ENCODE data around the gene PPP3CB. TPM values are rescaled to one million over a fixed set of nuclear protein-coding genes. Genes with fewer than 3 reads are reported as not detected.
"Not testable (repeated sequence)": the region's sequence is repeated elsewhere in the genome, so short reads cannot be mapped to it uniquely, and the experiment has no call there.

The PPP3CB gene
- total RNA-seq, 1 donor from 2014 or later = 47.3 TPM

- intact Hi-C loops (cut with micrococcal nuclease) = no loop called here
These were observed 72.5 kb downstream of the PPP3CB start for GRCh38 chr10:73423309-73423708.

DNA sequence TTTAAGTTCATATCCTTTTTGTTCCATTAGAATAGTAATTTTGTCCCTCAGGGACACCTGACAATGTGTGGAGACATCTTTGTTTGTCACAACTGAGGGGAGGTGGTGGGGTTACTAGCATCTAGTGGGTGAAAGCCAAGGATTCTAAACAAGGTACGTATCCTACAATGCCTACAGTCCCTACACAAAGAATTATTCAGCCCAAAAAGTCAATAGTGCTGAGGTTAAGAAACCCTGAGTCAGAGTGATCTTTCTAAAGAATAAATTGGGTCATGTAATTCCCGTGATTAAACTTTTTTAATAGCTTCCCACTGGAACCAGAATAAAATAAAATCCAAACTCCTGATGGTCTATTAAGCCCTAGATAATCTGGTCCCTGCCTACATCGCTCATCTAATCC lies 79.3 kb downstream of the PPP3CB start:
- intact Hi-C loops (cut with micrococcal nuclease) = no loop called here

- intact Hi-C loops (cut with micrococcal nuclease) = loop anchor here (1.0 to 5.0 kb wide), 4 partner anchors 52 to 213 kb away; no protein-coding TSS in a partner anchor
These were observed 81.4 kb downstream of the PPP3CB start for GRCh38 chr10:73414230-73414945.

DNA sequence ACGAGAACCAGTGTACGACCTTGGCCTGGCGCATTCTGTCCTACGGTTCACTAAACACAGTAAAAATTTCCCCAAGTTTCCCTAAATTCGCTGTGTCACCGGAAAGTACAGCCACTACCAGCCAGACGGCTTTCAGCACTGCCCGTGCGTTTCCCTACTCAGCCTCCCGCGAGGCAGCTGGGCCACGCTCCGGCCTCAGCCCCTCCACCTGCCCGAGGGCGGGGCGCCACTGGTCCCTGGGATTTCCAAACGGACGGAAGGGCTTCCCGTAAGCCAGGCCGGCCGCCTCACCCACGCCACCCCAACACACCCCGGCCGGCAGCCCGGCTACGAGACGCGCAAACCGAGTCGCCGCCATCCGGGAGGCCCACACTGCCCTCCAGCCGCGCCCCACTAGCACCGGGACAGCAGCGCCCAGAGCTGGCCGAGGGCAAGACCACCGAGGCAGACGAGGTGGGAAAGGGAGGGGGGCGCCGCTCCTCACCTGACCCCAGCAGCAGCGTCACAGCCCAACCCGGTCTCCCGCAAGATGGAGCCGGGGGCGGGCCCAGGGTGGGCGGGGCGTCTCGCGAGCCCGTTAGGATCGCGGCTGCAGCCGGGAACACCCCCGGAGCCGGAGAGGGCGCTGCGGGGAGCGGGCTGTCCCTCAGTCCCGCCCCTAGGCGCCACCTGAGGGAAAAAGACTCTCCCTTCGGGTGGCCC lies 82.1 kb downstream of the PPP3CB start, which contains the start of gene ANXA7:
Gene ANXA7, minus strand, starts transcription at position 531 of the 702 bp plus-strand sequence. CDS start 13,202 bp downstream, outside the sequence.
- intact Hi-C loops (cut with micrococcal nuclease) = loop anchor here (1.0 to 5.0 kb wide), 5 partner anchors 51 to 214 kb away; no protein-coding TSS in a partner anchor

GRCh38 chr10:73413108-73413527 lies 82.7 kb downstream of the PPP3CB start:
- intact Hi-C loops (cut with micrococcal nuclease) = loop anchor here (1.0 to 5.0 kb wide), 3 partner anchors 69 to 214 kb away; no protein-coding TSS in a partner anchor

DNA sequence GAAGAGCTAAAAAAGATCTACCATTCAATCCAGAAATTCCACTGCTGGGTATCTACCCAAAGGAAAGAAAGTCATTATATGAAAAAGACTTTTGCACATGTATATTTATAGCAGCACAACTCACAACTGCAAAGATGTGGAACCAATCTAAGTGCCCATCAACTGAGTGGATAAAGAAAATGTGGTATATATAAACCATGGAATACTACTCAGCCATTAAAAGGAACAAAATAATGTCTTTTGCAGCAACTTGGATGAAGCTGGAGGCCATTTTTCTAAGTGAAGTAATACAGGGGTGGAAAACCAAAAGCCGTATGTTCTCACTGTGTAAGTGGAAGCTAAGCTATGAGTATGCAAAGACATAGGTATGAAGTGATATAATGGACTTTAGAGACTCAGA lies 84.9 kb downstream of the PPP3CB start:
- intact Hi-C loops (cut with micrococcal nuclease) = loop anchor here (5.0 kb wide), 2 partner anchors 71 to 216 kb away; no protein-coding TSS in a partner anchor

DNA sequence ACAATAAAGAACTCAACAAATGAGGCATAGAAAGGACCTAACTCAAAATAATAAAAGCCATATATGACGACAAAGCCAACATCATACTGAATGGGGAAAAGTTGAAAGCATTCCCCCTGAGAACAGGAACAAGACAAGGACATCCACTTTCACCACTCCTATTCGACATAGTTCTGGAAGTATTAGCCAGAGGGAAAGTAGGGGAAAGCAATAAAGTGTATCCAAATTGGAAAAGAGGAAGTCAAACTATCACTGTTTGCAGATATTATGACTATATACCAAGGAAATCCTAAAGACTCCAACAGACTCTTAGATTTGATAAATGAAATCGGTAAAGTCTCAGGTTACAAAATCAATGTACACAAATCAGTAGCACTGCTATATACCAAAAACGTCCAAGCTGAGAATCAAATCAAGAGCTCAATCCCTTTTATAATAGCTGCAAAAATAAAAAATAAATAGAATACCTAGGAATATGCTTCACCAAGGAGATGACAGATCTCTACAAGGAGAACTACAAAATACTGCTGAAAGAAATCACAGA lies 86.8 kb downstream of the PPP3CB start:
- intact Hi-C loops (cut with micrococcal nuclease) = no loop called here

DNA sequence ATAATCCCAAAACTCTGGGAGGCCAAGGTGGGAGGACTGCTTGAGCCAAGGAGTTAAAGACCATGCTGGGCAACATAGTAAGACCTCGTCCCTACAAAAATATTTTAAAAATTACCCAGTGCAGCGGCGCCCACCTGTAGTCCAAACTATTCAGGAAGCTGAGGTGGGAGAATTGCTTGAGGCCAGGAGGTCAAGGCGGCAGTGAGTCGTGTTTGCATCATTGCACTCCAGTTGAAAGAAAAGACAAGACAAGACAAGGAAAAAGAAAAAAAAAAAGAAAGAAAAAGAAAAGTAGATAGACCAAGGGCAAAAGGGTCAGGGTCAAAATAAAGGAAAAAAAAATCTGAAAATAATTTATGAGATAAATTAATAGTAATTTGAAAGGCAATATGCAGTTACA lies 87.8 kb downstream of the PPP3CB start:
- intact Hi-C loops (cut with micrococcal nuclease) = no loop called here

GRCh38 chr10:73407495-73407894 lies 88.3 kb downstream of the PPP3CB start:
- intact Hi-C loops (cut with micrococcal nuclease) = no loop called here

GRCh38 chr10:73406846-73407245 lies 89.0 kb downstream of the PPP3CB start:
- intact Hi-C loops (cut with micrococcal nuclease) = no loop called here

DNA sequence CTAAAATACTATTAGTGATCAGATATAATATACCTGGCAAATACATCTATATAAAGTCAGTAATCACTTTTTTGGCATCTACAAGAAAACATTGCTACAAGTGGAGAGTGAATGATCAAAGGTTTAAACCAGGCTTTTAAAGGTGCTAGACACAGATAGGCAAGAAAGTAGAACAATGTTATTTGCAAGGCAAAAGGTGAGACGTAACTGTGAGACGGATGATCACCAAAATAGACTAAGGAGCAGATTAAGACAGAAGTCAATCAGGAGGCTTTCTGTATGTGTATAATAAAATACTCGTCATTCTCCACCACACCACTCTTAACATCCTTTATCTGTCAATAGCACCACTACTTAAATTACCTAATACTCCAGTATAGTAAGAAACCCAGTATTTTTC lies 90.3 kb downstream of the PPP3CB start:
- intact Hi-C loops (cut with micrococcal nuclease) = no loop called here

DNA sequence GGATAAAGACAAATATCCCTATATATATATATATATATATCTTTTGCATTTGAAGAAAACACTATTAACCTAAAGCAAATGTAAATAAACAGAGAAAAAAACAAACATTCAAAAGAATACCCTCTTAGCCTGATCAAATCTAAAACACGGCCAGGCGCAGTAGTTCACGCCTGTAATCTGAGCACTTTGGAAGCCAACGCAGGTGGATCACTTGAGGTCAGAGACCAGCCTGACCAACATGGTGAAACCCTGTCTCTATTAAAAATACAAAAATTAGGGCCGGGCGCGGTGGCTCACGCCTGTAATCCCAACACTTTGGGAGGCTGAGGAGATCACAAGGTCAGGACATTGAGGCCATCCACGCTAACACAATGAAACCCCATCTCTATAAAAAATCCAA lies 91.1 kb downstream of the PPP3CB start:
- intact Hi-C loops (cut with micrococcal nuclease) = no loop called here

- intact Hi-C loops (cut with micrococcal nuclease) = no loop called here
These were observed 94.2 kb downstream of the PPP3CB start for GRCh38 chr10:73401636-73402035.

DNA sequence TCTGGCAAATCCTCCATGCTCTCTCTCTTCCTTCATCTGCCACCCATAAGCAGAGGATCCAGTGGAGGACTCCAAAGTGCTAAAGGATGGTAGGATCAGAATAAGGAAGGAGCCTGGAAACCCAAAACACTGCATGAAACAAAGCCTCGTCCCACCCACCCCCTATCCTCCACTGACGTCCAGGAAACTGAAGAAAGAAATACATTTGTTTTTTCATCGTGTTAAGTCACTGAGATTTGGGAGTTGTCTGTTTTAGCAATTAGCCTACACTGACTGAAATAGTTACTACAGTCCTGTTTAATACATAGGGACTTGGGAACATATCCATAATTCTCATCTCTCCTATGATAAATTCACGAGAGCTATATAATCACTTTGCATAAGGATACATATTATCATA lies 96.8 kb downstream of the PPP3CB start:
- intact Hi-C loops (cut with micrococcal nuclease) = no loop called here

GRCh38 chr10:73398024-73398423 lies 97.8 kb downstream of the PPP3CB start:
- intact Hi-C loops (cut with micrococcal nuclease) = no loop called here

DNA sequence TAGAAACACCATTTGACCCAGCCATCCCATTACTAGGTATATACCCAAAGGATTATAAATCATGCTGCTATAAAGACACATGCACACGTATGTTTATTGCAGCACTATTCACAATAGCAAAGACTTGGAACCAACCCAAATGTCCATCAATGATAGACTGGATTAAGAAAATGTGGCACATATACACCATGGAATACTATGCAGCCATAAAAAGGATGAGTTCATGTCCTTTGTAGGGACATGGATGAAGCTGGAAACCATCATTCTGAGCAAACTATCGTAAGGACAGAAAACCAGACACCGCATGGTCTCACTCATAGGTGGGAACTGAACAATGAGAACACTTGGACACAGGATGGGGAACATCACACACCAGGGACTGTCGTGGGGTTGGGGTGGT lies 101.5 kb downstream of the PPP3CB start:
- intact Hi-C loops (cut with micrococcal nuclease) = not testable (repeated sequence)

- intact Hi-C loops (cut with micrococcal nuclease) = no loop called here
These were observed 107.6 kb downstream of the PPP3CB start for GRCh38 chr10:73388228-73388627.

DNA sequence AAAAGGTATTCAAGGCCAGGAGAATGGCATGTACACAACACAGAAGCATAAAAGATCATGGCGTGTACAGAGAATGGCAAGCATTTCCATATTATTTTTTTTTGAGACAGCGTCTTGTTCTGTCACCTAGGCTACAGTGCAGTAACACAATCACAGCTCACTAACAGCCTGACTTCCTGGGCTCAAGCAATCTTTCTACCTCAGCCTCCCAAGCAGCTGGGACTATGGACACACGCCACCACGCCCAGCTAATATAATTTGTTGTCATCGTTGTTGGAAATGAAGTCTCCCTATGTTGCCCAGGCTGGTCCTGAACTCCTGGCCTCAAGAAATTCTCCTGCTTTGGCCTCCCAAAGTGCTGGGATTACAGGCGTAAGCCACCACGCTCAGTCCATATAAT lies 109.2 kb downstream of the PPP3CB start:
- intact Hi-C loops (cut with micrococcal nuclease) = no loop called here
